Activated CD4-positive, CD25-positive, alpha-beta regulatory T cell treated with anti-CD3 and anti-CD28 coated beads, Interleukin-2, amount 50 U/mL, for 16 hours (primary cell): ENCODE data around the gene IGF1R.

Experiments
- DNase-seq: peaks from one replicate; pipeline ENCODE4 v3.0.0-alpha.2; 2020; ENCODE audit warnings: low read depth, low spot score

The IGF1R gene

GRCh38 chr15:98856532-98856907 lies 208.2 kb downstream of the IGF1R start:
- DNase-seq, result no peak

GRCh38 chr15:98858610-98859023 lies 210.3 kb downstream of the IGF1R start:
- no peak for DNase-seq

DNA sequence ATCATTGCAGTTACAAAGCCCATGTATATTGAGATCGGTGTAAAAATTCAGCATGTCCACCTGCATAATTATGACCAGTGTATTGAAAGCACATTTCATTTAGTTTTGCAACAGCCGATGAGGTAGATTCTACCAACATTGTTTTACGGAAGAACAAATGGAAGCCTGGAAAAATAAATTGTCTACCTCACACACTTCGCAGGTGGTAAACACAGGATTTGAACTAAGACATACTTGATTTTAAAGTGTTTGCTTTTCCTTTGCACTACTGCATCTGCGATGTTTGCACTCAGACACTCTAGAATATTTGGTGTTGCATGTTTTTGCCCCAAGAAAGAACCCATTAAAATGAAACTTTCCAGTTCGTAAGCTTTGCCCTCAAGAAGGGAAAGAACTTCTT lies 210.8 kb downstream of the IGF1R start:
- no peak for DNase-seq

GRCh38 chr15:98860281-98861041 lies 212.1 kb downstream of the IGF1R start:
- no peak for DNase-seq

GRCh38 chr15:98861188-98861587 lies 212.8 kb downstream of the IGF1R start:
- DNase-seq, result no peak

DNA sequence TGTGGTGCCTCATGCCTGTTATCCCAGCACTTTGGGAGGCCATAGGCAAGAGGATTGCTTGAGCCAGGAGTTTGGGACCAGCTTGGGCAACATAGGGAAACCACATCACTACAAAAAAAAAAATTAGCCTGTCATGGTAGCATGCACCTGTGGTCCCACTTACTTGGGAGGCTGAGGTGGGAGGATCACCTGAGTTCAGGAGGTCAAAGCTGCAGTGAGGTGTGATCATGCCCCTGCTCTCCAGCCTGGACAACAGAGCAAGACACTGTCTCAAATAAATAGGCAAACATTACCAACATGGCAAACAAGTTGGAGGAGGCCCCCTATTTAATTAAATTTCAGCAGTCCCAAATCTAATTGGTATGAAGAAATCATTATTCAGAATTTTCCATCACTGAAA lies 215.6 kb downstream of the IGF1R start:
- no peak for DNase-seq

DNA sequence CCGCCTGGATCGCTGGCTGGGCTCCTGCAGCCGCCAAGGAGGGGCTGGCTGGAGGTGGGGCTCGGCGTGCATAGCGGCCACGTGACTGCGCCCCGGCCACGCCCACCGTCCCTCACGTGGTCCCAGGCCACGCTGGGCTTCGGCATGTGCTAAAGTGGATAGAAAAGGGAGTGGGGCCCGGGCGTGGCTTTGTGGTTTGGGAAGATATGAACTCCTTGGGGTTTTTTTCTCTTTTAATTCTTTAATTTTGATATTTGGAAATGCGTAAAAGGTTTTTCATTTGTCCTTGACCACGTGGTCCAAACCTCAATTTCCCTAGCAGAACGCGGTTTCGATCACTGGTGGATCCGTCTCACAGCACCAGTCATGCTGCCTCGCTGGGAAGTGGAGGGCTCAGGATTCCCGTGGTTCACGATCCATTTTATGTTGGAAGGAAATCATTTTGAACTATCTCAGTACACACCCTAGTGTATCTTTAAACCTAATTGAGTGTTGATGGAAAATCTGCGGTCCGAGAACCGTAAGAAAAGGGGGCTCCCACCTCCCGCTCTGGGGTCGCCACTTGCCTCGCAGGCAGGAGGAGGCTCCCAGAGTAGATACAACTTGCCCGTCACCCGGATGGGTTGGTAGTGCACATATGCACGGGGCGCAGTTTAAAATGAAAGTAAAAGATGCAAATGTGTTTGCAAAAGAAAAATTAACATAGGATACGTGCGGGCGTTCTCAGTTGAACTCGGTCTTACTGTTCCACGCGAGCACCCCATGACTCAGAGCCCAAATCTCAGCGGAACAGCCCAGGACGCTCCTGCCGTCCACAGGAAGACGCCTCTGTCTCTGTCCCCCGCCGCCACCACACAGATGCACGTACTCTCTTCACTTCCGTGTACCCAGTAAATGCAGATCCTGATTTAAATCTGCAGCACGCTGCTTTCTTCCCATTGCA lies 217.3 kb downstream of the IGF1R start:
- peak; percentile 36 for DNase-seq

DNA sequence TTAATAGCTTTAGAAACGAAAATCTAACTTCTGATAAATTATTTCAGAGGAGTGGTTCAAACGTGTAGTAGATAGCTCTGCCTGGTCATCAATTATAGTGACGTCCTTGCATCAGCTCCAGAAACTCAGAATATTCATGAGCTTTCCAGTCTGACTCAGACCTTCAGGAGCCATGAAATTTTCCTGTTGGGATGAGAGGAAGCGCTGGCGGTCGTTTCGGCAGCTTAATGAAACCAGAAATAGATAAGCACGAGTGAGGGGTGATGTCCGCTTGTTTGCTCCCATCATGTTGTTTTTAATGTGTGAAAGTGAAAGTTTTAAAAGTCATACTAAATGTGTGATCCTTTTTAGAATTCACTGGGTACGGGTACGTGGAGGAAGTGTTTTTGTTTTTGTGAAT lies 218.2 kb downstream of the IGF1R start:
- no peak for DNase-seq

- DNase-seq, result no peak
Measured at GRCh38 chr15:98868564-98868963, 220.2 kb downstream of the IGF1R start.

GRCh38 chr15:98870788-98871187 lies 222.4 kb downstream of the IGF1R start:
- DNase-seq, result no peak

- no peak for DNase-seq
Measured at GRCh38 chr15:98872774-98873173, 224.4 kb downstream of the IGF1R start.

- DNase-seq, result no peak
Measured at GRCh38 chr15:98873441-98874218, 225.3 kb downstream of the IGF1R start.

DNA sequence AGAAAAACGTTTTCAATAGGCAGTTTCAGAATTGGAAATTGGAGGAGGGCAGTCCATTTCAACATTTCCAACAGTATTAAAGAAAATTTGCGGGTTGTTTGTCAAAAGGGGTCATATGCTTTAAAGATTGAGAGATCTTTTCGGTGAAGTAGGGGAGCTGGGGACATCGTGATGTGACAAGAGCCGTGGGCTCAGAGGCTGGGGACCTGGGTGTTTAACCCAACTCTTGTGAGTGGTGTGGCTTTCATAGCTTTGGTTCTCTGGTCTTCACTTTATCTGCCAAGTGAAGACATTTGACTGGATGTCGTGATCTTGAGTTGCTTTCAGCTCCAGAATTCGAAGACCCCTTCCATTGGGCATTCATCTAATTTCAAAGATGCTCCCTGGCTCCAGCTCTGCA lies 226.0 kb downstream of the IGF1R start:
- no peak for DNase-seq

- DNase-seq, result no peak
Measured at GRCh38 chr15:98874773-98875172, 226.4 kb downstream of the IGF1R start.

DNA sequence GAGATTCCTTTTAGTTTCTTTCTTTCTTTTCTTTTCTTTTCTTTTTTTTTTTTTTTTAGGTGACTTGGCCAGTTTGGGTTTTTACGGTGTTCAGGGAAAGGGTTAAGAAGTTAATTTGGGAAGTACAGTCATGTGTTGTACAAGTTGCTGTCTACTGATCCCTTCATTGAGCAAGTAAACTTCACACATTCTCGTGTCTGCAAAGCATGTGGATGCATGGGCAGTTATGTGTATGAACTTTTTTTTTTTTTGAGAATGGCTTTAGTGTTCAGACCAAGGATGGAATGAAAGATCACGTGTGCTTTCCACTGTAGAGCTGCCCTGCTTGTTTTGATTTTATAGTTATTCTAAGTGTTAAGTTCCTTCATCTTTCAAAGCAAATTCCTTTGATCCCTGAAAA lies 227.0 kb downstream of the IGF1R start:
- no peak for DNase-seq

DNA sequence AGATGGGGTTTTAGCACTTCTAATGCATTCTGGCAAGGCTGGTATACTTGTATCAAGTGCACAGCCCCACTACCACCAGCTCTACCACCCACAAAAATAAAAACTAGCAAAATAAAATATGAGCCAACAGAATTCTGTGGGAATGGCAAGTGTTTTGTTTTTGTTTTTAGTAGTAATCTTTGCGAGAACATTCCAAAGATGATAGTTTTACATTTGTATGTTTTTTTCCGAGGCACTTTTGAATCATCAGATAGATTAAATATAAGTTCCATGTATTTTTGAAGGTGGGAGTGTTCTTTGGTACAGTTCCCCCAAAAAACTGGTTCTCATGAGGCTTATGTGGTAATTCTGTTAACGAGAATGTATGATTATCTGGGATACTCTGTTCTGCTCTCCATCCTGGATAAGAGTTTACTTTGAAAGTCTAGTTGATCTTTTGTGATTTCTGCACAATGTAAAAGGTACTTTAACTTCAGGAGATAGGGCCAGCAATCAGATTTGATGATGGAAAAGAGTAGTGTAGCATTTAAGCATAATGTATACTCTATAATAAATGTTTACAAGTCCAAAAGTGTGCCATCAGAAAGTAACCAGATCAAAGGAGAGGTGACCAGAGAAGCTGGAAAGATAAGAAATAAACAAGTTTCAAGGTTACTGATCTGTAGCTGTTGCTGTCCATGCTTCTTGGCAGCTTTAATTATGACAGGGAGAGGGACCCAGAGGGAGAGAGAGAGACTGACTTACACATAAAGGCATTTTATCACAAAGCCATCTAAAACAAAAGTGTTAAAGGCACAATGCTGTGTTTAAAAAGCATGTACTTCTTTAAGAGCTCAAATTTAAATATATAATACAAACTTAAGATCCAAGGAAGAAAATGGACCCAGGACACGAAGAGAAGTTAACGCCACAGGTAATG lies 228.4 kb downstream of the IGF1R start:
- no peak for DNase-seq

DNA sequence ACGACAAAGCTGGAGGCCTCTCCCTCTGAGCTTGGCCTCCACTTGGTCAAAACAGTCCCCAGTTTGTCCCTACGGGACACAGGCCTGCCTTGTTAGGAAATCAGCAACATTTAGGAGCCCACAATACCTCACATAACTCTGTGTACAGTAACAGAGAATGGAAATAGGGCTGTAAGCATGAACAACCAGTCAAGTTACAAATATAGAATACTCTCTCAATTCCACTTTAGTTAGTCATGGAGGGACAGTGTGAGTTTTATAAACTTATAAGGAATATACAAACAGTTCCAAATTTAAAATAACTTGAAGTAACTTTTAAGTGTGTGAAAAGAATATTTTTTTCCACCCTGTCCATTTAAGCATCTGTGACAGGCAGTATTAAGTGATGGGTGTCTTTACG lies 229.8 kb downstream of the IGF1R start:
- DNase-seq, result no peak

- no peak for DNase-seq
Measured at GRCh38 chr15:98878862-98879261, 230.5 kb downstream of the IGF1R start.

DNA sequence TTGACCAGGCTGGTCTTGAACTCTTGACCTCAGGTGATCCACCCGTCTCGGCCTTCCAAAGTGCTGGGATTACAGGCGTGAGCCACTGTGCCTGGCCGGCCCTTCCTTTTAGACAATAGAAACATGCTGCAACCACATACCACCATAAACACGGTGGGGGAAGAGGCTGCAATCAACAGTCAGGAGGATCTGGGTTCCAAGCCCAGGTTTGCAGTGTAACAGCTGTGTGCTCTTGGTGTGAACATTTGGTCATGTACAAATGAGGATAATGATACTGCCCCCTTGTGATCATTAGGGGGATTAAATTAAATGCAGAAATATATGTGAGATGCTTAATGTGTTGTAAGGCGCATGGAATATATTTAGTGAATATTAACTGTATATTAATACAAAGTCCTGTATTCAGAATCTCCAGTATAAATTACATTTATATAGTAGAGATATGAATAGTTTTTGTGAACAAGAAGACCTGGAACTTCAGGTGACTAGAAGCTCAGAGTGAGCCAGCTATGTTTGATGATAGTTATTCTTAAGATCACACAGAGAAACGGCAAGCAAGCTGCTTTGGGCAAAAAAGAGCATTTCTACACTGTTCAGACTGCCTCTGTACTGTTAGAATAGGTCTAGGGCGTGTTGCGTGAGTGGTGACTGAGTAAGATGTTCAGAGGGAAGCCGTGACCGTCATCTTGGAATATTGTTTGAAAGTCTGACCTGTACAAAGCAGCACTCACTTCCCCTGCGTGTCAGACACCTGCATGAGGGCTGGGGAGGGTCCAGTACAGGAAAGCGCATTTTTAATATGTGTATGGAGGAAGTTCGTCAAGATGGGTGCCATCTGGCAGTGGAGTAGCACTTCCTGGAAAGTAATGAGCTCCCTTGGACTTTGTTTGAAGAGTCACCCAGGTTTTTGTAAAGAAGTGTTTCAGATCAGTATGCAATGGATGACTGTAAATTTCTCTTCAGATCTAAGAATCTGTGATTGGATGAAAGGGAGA lies 233.5 kb downstream of the IGF1R start:
- DNase-seq, result no peak

- DNase-seq, result no peak
Measured at GRCh38 chr15:98883478-98883877, 235.1 kb downstream of the IGF1R start.
